Endothelial cell (in vitro differentiated cells): ENCODE measurements around the gene SLC19A1. TPM values are rescaled to one million over a fixed set of nuclear protein-coding genes. Genes with fewer than 3 reads are reported as not detected.
"Not testable (repeated sequence)": the region's sequence is repeated elsewhere in the genome, so short reads cannot be mapped to it uniquely, and the experiment has no call there.

Experiments
- DNase-seq: peaks from one replicate; pipeline ENCODE4 v3.0.0; 2021; ENCODE audit warnings: low spot score
- H3K27ac Mint-ChIP-seq: one replicate; pipeline ENCODE4 v1.8.0; 2021; ENCODE audit warnings: mixed read lengths, inconsistent platforms; ENCODE audit not compliant: unreplicated experiment
- H3K27me3 Mint-ChIP-seq: one replicate; pipeline ENCODE4 v1.8.0; 2021; ENCODE audit warnings: mild to moderate bottlenecking, moderate library complexity, mixed read lengths, inconsistent platforms; ENCODE audit not compliant: unreplicated experiment
- H3K36me3 Mint-ChIP-seq: one replicate; pipeline ENCODE4 v1.8.0; 2021; ENCODE audit warnings: mild to moderate bottlenecking, low read depth, mixed read lengths, inconsistent platforms; ENCODE audit not compliant: unreplicated experiment
- H3K4me1 Mint-ChIP-seq: one replicate; pipeline ENCODE4 v1.8.0; 2021; ENCODE audit warnings: mild to moderate bottlenecking, mixed read lengths, inconsistent platforms; ENCODE audit not compliant: unreplicated experiment
- H3K4me3 Mint-ChIP-seq: one replicate; pipeline ENCODE4 v1.8.0; 2021; ENCODE audit warnings: mild to moderate bottlenecking, mixed read lengths, inconsistent platforms; ENCODE audit not compliant: unreplicated experiment
- H3K9me3 Mint-ChIP-seq: one replicate; pipeline ENCODE4 v1.8.0; 2021; ENCODE audit warnings: mixed read lengths, inconsistent platforms; ENCODE audit not compliant: unreplicated experiment
- CTCF ChIP-seq: fragments of 200-600 bp; sonication (generic); IDR thresholded peaks from one replicate; pipeline ENCODE4 v1.5.0; 2021; ENCODE audit warnings: antibody characterized with exemption; ENCODE audit not compliant: unreplicated experiment
- total RNA-seq: library from RNA; stranded (reverse); fragmentation: NEBNext Ultra II Directional; extraction: Animal tissue kit (Norgen Biotek cat#: 25700); gene quantifications from one replicate; pipeline ENCODE4 v1.2.1, GENCODE V29; 2021; ENCODE audit not compliant: unreplicated experiment

Gene SLC19A1
- total RNA-seq, 1 donor from 2014 or later, result 27.1 TPM

GRCh38 chr21:45531393-45532215, 10.6 kb downstream of the SLC19A1 start:
- no peaks in the 10 kb centered on the region for H3K9me3 Mint-ChIP-seq
- peaks cover 4% of the 10 kb centered on the region for H3K27me3 Mint-ChIP-seq
- no peak overlapping the region for H3K4me3 Mint-ChIP-seq
- no peak for DNase-seq
- H3K36me3 Mint-ChIP-seq, result peaks cover 8% of the 10 kb centered on the region
- H3K4me1 Mint-ChIP-seq, result peaks cover 9% of the 10 kb centered on the region
- H3K27ac Mint-ChIP-seq, result no peak overlapping the region
- TF ChIP-seq CTCF, result no peak

GRCh38 chr21:45531114-45531392, 11.2 kb downstream of the SLC19A1 start:
- H3K36me3 Mint-ChIP-seq, H3K4me1 Mint-ChIP-seq: not testable (repeated sequence)

GRCh38 chr21:45530423-45531113, 11.7 kb downstream of the SLC19A1 start:
- no peak for DNase-seq

More at GRCh38 chr21:45531114-45531392, 11.2 kb downstream of the SLC19A1 start:
- not testable (repeated sequence) for H3K9me3 Mint-ChIP-seq, DNase-seq, H3K27ac Mint-ChIP-seq, H3K27me3 Mint-ChIP-seq, H3K4me3 Mint-ChIP-seq

DNA sequence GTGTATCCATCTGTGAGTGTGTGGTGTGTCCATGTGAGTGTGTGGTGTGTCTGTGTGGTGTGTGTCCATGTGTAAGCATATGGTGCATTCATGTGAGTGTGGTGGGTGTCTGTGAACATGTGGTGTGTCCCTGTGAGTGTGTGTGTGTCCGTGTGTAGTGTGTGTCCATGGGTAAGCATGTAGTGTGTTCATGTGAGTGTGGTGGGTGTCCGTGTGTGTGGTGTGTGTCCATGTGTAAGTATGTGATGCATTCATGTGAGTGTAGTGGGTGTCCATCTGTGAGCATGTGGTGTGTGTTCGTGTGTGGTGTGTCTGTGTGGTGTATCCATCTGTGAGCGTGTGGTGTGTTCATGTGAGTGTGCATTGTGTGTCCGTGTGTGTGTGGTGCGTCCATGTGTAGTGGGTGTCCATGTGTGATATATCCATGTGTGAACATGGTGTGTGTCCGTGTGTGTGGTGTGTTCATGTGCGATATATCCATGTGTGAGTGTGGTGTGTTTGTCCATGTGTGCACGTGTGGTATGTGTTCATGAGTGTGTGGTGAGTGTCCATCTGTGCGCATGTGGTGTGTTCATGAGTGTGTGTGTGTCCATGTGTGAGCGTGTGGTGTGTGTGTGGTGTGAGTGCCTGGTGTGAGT, 12.3 kb downstream of the SLC19A1 start:
- H3K4me1 Mint-ChIP-seq, result peaks cover 9% of the 10 kb centered on the region
- no peak for DNase-seq
- no peaks in the 10 kb centered on the region for H3K9me3 Mint-ChIP-seq
- no peak for TF ChIP-seq CTCF
- peaks cover 5% of the 10 kb centered on the region for H3K36me3 Mint-ChIP-seq
- no peak overlapping the region for H3K4me3 Mint-ChIP-seq
- H3K27ac Mint-ChIP-seq, result no peak overlapping the region
- peaks cover 2% of the 10 kb centered on the region for H3K27me3 Mint-ChIP-seq

More at GRCh38 chr21:45530423-45531113, 11.7 kb downstream of the SLC19A1 start:
- Mint-ChIP-seq H3K27ac (no peak overlapping the region), H3K27me3 (peaks cover 4% of the 10 kb centered on the region), H3K4me1 (peaks cover 9% of the 10 kb centered on the region), H3K4me3 (no peak overlapping the region), H3K36me3 (peaks cover 8% of the 10 kb centered on the region), H3K9me3 (no peaks in the 10 kb centered on the region)
- TF ChIP-seq CTCF, result no peak

DNA sequence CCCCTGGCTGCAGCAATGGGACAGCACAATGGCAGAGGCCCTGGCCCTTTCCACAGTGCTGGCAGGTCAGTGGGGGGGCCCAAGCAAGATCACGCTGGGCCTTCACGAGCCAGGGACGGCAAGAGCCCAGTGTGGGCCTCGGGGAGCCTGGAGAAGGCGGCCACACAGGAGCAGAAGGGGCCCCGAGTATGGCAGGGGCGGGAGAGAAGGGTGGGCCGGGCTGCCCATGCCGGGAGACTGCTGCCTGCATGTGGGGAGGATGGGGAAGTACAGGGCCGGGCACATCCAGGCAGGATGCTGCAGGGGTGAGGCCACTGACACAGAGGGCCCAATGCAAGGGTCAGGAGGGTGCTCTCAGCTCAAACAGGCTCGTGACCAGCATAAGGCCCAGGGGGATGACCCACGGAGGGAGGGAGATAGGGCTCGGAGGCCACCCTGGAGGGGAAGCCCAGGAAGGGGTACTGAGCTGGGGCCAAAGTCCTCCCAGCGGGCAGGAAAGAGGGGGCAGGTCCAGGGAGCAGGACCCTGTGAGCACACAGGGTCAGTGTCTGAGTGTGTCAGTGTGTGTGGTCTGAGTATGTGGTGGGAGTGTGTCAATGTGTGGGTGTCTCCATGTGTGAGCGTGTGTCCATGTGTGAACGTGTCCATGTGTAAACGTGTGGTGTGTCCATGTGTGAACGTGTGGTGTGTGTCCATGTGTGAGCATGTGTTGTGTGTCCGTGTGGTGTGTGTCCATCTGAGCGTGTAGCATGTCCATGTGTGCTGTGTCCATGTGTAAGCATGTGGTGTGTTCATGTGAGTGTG, 13.1 kb downstream of the SLC19A1 start:
- Mint-ChIP-seq H3K4me3 (no peak overlapping the region), H3K36me3 (peaks cover 5% of the 10 kb centered on the region), H3K27me3 (peaks cover 2% of the 10 kb centered on the region), H3K4me1 (peaks cover 9% of the 10 kb centered on the region), H3K27ac (no peak overlapping the region), H3K9me3 (no peaks in the 10 kb centered on the region)
- TF ChIP-seq CTCF, result no peak
- no peak for DNase-seq
